NB4 (cell line): Measurements from ENCODE around the gene CLK1.

Experiments used
- POLR2A ChIP-seq: IDR thresholded peaks from 2 replicates; pipeline ENCODE4 v1.6.1; 2011; ENCODE audit warnings: mild to moderate bottlenecking; ENCODE audit not compliant: insufficient read length; ENCODE audit errors: extremely low read depth
- TF ChIP-seq, protein P1 (sequence below): IDR thresholded peaks from one replicate; pipeline ENCODE4 v1.5.1; 2012; ENCODE audit warnings: low read depth, low read length
- TF ChIP-seq, protein P2 (sequence below): IDR thresholded peaks from 2 replicates; pipeline ENCODE4 v1.6.1; 2011; ENCODE audit warnings: low read depth, low read length

DNA sequence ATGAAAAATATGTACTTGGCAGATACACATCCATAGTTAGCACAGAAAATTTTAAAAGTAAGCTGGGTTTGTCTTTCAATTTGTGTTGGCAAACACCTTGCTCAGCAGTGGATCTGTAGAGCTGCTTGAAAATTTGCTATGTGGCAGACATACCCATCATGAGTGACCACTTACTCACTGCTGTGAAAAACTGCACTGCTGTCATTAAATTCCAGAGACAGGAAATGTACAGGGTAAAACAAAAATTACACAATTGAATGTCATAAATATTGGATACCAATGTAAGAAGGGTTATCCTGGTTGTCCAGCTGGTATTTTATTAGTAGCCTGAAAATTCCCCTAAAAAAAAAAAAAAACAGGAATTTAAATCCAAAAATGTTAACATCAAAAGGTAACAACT, 49.2 kb upstream of the CLK1 start:
- TF ChIP-seq POLR2A = no peak
- TF ChIP-seq, protein P1, sequence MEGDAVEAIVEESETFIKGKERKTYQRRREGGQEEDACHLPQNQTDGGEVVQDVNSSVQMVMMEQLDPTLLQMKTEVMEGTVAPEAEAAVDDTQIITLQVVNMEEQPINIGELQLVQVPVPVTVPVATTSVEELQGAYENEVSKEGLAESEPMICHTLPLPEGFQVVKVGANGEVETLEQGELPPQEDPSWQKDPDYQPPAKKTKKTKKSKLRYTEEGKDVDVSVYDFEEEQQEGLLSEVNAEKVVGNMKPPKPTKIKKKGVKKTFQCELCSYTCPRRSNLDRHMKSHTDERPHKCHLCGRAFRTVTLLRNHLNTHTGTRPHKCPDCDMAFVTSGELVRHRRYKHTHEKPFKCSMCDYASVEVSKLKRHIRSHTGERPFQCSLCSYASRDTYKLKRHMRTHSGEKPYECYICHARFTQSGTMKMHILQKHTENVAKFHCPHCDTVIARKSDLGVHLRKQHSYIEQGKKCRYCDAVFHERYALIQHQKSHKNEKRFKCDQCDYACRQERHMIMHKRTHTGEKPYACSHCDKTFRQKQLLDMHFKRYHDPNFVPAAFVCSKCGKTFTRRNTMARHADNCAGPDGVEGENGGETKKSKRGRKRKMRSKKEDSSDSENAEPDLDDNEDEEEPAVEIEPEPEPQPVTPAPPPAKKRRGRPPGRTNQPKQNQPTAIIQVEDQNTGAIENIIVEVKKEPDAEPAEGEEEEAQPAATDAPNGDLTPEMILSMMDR = no peak
- TF ChIP-seq, protein P2, sequence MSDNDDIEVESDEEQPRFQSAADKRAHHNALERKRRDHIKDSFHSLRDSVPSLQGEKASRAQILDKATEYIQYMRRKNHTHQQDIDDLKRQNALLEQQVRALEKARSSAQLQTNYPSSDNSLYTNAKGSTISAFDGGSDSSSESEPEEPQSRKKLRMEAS = no peak
